GM19328 (cell line): ENCODE measurements around the gene PAXX.
"Not testable (repeated sequence)": the region's sequence is repeated elsewhere in the genome, so short reads cannot be mapped to it uniquely, and the experiment has no call there.

Experiments used
- ATAC-seq: cut with Tn5 transposase; IDR thresholded peaks from one replicate; pipeline ENCODE4 v1.9.1; 2021; ENCODE audit warnings: mild to moderate bottlenecking, moderate library complexity; ENCODE audit not compliant: unreplicated experiment

The PAXX gene

GRCh38 chr9:137029058-137029936, 37.1 kb downstream of the PAXX start:
- ATAC-seq: no peak

DNA sequence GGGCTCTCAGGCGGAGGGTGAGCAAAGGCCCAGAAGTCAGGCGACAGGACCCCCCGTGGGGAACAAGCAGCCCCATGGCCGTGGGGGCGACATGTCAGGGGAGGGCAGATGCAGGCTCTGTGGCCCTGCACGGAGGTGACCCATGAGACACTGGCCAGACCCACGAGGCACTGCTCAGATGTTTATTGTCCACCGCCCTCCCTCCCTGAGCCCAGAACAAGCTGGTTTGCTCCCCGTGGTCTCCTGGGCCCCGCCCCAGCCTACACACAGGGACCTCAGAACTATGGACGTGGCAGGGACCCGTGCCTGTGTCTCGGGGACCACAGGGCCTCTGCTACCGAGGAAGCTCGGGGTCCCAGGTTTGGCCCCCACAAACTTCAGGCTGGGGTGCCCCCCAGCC, 37.8 kb downstream of the PAXX start:
- no peak for ATAC-seq

- no peak for ATAC-seq
Measured at GRCh38 chr9:137030538-137031527, 38.6 kb downstream of the PAXX start.

DNA sequence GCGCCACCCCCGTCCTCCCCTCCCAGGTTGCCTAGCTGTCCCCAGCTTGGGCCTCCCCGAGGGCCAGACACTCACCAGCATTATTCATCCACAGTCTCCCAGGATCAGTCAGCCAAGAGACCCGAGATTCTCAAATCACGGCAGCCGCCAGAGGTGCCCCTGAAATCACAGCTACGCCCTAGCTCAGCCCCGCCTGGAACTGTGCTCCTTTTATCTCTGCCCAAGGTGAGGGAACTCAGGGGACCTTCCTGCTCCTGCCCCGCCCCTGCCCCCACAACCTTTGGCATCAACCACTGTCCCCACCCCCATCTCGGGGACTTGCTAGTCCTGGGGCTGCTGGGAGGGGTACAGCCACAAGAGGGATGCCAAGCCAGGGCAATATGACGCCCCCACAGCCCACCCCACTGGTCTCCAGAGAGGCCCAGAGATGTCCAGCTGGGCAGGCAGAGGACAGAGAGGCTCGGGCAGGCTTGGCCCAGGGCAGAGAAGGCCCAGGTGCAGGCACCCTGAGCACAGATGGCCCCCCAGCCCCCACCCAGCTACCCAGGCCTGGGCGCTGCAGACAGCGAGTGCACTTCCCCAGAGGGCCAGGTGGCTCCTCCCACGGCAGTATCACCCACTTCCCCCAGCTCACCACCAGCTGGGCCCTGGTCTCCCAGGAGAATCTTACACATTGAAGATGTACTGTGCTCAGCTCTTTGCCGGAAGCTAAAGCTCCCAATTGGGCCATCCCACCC, 39.9 kb downstream of the PAXX start, which contains the start of gene FUT7:
FUT7 (minus strand) TSS at position 185 of the 737 bp plus-strand sequence; CDS start at position 88, 97 bp downstream.
- no peak for ATAC-seq

DNA sequence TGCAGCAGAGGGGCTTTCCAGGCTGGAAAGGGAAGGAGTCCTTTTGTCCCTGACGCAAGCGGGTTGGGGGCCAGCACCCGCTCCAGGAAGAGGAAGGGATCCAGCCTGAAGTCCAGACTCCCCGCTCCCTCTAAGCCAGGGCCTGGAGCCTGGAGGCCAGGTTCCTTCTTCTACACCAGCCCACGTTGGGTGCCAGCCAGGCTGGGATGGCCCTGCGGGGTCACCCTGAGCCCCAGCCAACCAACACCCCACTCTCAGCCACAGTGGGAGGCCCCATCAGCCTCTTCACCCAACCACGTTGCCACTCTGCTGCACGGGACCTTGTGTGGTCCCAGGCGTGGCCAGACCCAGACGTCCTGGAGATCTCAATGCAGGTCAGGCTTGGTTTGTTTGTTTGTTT, 40.6 kb downstream of the PAXX start:
- ATAC-seq: no peak

DNA sequence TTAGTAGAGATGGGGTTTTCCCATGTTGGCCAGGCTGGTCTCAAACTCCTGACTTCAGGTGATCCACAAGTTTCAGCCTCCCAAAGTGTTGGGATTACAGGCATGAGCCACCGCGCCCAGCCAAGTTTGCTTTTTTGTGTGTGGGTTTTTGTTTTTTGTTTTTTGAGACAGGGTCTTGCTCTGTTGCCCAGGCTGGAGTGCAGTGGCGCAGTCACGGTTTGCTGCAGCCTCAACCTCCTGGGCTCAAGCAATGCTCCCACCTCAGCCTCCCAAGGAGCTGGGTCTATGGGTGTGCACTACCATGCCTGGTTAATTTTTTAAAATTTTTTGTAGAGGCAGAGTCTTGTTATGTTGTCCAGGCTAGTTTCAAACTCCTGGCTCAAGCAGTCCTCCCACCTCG, 41.3 kb downstream of the PAXX start:
- ATAC-seq: not testable (repeated sequence)

GRCh38 chr9:137034039-137034708, 42.0 kb downstream of the PAXX start:
- no peak for ATAC-seq

DNA sequence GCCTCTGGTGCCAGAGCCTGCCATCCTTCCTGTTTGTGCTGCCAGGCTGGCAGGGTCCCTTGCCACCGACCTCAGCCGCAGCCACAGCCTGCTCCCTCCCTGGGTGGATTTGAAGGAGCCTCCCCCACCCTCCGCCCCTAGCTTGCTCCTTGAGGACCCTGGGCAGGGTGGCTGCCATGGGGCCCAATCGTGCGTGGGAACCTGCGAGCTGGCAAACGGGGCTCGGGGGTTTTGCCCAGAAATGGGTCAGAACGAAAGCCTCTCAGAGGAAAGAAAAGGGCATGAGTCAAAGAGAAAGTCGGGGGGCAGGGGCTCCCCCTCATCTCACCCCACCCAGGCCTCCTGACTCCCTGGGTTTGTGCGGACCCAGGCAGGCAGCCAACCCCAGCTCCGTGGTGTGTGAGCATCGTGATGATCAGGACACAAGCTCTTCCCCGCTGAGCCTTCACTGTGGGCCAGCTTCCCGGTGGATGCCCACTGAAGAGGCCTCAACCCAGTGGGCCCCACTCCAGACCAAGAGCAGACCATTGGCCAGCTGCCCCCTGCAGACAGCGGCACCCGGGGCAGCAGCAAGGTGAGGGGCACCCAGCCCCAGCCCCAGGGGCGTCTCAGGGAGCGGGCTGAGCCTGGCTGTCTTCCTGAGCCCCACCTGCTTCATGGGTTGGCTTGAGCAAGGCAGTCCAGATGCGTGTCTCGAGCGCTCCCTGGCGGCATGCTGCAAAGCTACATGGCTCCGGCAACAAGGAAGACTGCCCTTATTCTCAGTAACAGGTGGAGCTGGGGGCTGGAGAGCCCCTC, 42.7 kb downstream of the PAXX start:
- ATAC-seq: no peak

- no peak for ATAC-seq
Measured at GRCh38 chr9:137035507-137035834, 43.2 kb downstream of the PAXX start.

- ATAC-seq: no peak
Measured at GRCh38 chr9:137035937-137036336, 43.7 kb downstream of the PAXX start.

- ATAC-seq: no peak
Measured at GRCh38 chr9:137037035-137037434, 44.8 kb downstream of the PAXX start.

DNA sequence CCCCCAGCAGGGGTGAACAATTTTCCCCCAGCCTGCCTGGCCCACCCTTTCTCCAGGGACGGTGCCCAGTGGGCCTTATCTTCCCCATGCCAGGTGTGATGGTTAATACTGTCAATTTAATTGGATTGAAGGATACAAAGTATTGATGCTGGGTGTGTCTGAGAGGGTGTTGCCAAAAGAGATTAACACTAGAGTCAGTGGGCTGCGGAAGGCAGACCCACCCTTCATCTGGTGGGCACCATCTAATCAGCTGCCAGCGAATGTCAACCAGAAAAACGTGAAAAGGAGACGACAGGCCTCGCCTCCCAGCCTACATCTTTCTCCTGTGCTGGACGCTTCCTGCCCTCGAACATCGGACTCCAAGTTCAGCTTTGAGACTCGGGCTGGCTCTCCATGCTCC, 45.3 kb downstream of the PAXX start:
- no peak for ATAC-seq

DNA sequence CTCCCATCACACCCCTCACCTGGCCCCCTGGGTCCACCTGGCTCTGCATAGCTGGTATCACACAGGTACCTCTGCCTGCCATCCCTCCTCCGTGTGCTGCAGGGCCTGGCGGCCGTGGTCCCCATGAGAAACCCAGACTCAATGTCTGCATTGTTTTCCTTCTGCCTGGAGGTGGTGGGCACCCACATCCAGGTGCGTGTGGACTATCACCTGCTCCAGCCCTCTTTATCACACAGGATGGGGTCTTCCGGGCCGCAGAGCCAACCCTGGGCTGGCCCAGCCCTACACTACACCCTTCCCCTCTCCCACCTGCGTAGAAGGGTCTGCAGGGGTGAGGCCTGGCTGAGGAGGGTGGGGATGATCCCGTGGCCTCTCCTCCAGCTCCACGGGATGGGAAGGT, 46.7 kb downstream of the PAXX start:
- ATAC-seq: no peak

DNA sequence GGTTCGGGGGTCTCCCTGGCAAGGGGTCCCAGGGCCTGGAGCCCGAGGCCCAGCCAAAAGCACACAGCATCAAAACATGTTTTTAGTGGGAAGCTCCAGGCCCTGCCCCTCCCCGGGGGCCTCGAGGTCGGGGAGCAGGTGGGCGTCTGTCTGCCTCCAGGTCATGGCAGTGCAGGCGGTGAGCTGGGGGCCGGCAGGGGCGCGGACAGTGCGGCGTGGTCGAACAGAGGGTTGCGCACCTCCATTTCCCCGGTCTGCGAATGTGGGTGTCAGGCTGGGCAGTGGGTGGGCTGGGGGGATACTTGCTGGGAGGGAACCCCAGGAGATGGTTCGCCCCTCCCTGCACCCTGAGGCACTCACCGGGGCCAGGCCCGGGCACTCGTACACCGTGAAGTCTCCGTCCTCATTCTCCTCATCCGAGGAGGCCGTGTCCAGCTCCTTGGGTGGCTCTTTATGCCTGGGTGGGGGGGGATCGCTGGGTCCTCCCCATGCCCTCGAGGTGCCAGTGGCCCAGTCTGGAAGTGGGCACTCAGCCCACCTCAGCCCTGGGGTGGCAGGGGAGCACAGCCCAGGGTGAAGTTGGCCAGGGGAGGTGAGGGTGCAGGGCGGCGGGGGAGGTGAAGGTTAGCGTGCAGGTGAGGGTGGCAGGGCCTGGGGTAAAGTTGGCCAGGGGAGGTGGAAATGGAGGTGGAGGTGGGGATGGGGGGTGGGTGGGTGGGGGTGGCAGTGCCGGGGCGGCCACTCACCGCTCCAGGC, 47.6 kb downstream of the PAXX start:
- ATAC-seq: no peak

DNA sequence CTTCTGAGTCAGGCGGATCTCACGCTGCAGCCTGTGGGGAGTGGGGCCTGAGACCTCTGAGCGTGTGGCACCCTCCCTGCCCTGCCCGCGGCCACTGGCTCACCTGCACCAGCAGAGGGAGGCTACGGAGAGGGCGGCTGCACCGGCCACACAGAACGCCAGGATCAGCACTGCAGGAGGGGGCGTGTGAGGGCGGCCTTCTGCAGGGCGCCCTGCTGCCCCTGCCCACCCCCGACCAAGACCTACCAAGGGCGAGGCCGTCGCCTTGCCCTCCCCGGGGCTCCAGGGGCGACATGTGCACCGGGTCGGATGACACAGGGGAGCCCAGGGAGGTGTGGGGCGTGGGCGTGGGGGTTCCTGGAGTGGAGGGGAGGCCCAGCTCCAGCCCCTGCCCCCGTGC, 48.3 kb downstream of the PAXX start:
- ATAC-seq: no peak

- no peak for ATAC-seq
Measured at GRCh38 chr9:137041124-137041523, 48.9 kb downstream of the PAXX start.

GRCh38 chr9:137042751-137043727, 50.8 kb downstream of the PAXX start:
- ATAC-seq: no peak
